OCI-LY1 (cell line): Measurements from ENCODE around the gene HTR1B.

ENCODE experiments used
- EZH2 ChIP-seq: fragments of 200-600 bp; sonication (generic), shearing (Covaris generic); IDR thresholded peaks from 2 replicates; pipeline ENCODE4 v1.8.0; 2017; ENCODE audit warnings: borderline replicate concordance, mixed run types, mild to moderate bottlenecking, antibody characterized with exemption, low read length, moderate library complexity, mixed read lengths
- TF ChIP-seq, protein P1 (sequence below): fragments of 200-600 bp; sonication (generic), shearing (Covaris generic); IDR thresholded peaks from 2 replicates; pipeline ENCODE4 v1.5.1; 2017; ENCODE audit warnings: mild to moderate bottlenecking, antibody characterized with exemption, low read length, moderate library complexity, mixed read lengths

GRCh38 chr6:77458421-77458820 lies 4.9 kb downstream of the HTR1B start:
- no peak for TF ChIP-seq EZH2
- TF ChIP-seq, protein P1, sequence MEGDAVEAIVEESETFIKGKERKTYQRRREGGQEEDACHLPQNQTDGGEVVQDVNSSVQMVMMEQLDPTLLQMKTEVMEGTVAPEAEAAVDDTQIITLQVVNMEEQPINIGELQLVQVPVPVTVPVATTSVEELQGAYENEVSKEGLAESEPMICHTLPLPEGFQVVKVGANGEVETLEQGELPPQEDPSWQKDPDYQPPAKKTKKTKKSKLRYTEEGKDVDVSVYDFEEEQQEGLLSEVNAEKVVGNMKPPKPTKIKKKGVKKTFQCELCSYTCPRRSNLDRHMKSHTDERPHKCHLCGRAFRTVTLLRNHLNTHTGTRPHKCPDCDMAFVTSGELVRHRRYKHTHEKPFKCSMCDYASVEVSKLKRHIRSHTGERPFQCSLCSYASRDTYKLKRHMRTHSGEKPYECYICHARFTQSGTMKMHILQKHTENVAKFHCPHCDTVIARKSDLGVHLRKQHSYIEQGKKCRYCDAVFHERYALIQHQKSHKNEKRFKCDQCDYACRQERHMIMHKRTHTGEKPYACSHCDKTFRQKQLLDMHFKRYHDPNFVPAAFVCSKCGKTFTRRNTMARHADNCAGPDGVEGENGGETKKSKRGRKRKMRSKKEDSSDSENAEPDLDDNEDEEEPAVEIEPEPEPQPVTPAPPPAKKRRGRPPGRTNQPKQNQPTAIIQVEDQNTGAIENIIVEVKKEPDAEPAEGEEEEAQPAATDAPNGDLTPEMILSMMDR, result no peak
